HFFc6 (cell line): Measurements from ENCODE around the gene PRDM7. TPM values are rescaled to one million over a fixed set of nuclear protein-coding genes. Genes with fewer than 3 reads are reported as not detected.

Experiments
- DNase-seq: peaks from one replicate; pipeline ENCODE4 v3.0.0-alpha.2; 2018
- H3K27ac Mint-ChIP-seq: 2 replicates; pipeline ENCODE4 v1.8.0; 2020; ENCODE audit warnings: mild to moderate bottlenecking, mixed read lengths
- H3K27me3 Mint-ChIP-seq: 2 replicates; pipeline ENCODE4 v1.8.0; 2021; ENCODE audit warnings: mild to moderate bottlenecking, moderate library complexity, mixed read lengths; ENCODE audit not compliant: insufficient read depth
- H3K36me3 Mint-ChIP-seq: 2 replicates; pipeline ENCODE4 v1.8.0; 2021; ENCODE audit warnings: low read depth, mixed read lengths
- H3K4me1 Mint-ChIP-seq: 2 replicates; pipeline ENCODE4 v1.8.0; 2020; ENCODE audit warnings: low read depth, mixed read lengths
- H3K4me3 Mint-ChIP-seq: 2 replicates; pipeline ENCODE4 v1.8.0; 2020; ENCODE audit warnings: mild to moderate bottlenecking, moderate library complexity, mixed read lengths
- H3K9me3 Mint-ChIP-seq: 2 replicates; pipeline ENCODE4 v1.8.0; 2020; ENCODE audit warnings: mild to moderate bottlenecking, mixed read lengths
- total RNA-seq, 6 experiments: library from RNA; stranded (reverse); fragmentation: NEBNext Ultra II Directional; extraction: Animal tissue kit (Norgen Biotek cat#: 25700); gene quantifications; 2 replicates in 1 of 6; 3 replicates in 5 of 6; pipeline ENCODE4 v1.2.3, GENCODE V29; 2021
- TF ChIP-seq, protein P1 (sequence below): fragments of 200-600 bp; sonication (generic); IDR thresholded peaks from 2 replicates; pipeline ENCODE4 v1.5.0; 2021; ENCODE audit warnings: antibody characterized with exemption, mild to moderate bottlenecking

The PRDM7 gene
- total RNA-seq, 6 experiments from 2014 or later, result not detected

DNA sequence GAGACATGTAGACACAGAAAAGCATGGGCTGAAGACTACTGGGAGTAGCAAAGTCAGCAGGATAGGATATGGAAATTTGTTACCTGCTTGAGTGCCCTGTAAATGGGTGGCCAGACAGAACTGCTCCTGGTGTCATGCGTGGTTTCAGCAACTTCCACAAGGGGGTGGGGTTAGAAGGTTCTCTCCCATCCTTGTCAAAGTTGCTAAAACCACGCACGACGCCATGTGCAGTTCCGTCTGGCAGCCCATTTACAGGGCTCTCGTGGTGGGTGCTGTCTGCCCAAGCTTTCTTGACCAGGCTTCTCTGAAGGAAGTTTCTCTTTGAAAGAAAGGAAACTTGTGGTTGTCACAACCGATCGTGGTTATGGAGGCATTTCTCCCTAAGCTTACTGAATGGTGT lies 51.0 kb downstream of the PRDM7 start:
- no peak for DNase-seq
- TF ChIP-seq, protein P1, sequence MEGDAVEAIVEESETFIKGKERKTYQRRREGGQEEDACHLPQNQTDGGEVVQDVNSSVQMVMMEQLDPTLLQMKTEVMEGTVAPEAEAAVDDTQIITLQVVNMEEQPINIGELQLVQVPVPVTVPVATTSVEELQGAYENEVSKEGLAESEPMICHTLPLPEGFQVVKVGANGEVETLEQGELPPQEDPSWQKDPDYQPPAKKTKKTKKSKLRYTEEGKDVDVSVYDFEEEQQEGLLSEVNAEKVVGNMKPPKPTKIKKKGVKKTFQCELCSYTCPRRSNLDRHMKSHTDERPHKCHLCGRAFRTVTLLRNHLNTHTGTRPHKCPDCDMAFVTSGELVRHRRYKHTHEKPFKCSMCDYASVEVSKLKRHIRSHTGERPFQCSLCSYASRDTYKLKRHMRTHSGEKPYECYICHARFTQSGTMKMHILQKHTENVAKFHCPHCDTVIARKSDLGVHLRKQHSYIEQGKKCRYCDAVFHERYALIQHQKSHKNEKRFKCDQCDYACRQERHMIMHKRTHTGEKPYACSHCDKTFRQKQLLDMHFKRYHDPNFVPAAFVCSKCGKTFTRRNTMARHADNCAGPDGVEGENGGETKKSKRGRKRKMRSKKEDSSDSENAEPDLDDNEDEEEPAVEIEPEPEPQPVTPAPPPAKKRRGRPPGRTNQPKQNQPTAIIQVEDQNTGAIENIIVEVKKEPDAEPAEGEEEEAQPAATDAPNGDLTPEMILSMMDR, result peak; percentile 37
- H3K27ac Mint-ChIP-seq, result no peak overlapping the region
- no peak overlapping the region for H3K4me3 Mint-ChIP-seq
- H3K27me3 Mint-ChIP-seq, result peaks cover 2% of the 10 kb centered on the region; the same call in 1 of the 2 replicates
- H3K9me3 Mint-ChIP-seq, result peaks cover 2% of the 10 kb centered on the region; the same call in 1 of the 2 replicates
- H3K4me1 Mint-ChIP-seq, result peaks cover 19% of the 10 kb centered on the region
- peaks cover 11% of the 10 kb centered on the region for H3K36me3 Mint-ChIP-seq

DNA sequence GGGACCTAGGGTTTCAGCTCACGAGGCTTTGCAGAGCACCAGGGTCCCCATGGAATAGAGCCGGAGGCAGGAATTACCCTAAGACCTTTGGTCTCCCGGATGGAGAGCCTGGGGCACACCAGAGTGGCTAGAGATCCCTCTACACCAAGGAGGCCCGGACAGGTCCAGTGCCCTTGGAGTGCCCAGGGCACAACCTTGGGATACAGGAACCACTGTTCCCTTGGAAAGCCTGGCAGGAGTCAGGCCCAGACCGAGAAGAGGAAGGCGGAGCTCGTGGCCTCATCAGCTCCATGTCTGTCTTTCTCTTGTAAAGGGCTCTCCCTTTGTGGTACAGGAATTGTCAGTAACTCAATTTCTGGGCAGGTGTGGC lies 54.1 kb downstream of the PRDM7 start:
- Mint-ChIP-seq H3K4me3 (peak overlapping the region; percentile 87), H3K4me1 (peaks cover 35% of the 10 kb centered on the region), H3K27ac (peak overlapping the region; percentile 87), H3K27me3 (no peaks in the 10 kb centered on the region; the same call in 1 of the 2 replicates), H3K9me3 (no peaks in the 10 kb centered on the region), H3K36me3 (peaks cover 6% of the 10 kb centered on the region)
- DNase-seq, result no peak
- TF ChIP-seq, protein P1, result no peak

DNA sequence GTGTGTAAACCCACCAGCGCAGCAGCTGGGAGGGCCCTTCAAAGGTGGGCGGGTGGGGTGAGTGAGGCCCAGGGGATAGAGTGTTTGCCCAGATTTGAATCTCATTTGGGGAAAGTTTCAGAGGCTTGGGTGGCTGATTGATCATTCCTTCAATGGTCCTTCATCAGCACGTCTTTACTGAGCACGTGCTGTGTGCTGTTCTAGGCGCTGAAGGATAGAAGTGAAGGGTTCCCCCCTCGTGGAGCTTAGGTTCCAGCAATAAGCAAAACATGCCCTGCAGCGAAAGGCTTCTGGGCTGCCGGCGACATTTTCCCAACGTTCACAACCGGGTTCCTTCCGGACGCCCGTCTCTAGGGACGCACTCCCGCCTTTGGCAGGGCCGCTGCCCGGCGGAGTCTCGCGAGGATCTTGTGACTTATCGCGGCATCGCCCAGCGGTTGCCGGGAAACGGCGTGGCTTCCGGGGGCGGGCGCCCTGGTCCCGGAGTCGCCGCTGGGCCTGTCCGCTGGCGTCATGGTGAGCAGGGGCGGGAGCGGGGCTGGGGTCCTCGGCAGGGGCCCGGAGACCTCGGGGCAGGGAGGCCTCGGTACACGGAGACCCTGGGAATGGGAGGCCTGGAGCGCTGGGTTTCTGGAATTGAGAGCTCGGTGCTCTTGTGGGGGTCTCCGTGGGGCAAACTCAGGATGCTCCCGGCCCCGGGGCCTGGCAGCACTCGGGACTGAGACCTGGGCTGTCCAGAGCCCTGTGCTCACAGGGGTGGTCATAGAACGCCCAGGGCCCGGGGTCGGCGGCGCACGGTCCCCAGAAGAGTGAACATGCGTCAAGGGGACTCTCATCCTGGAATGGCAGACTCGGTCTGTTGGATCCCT lies 54.7 kb downstream of the PRDM7 start:
- peak overlapping the region; percentile 87 for H3K4me3 Mint-ChIP-seq
- H3K36me3 Mint-ChIP-seq, result peaks cover 6% of the 10 kb centered on the region
- no peaks in the 10 kb centered on the region; the same call in 1 of the 2 replicates for H3K27me3 Mint-ChIP-seq
- TF ChIP-seq, protein P1, result no peak
- H3K27ac Mint-ChIP-seq, result peak overlapping the region; percentile 87
- peak; percentile 81 for DNase-seq
- H3K9me3 Mint-ChIP-seq, result no peaks in the 10 kb centered on the region
- H3K4me1 Mint-ChIP-seq, result peaks cover 35% of the 10 kb centered on the region

DNA sequence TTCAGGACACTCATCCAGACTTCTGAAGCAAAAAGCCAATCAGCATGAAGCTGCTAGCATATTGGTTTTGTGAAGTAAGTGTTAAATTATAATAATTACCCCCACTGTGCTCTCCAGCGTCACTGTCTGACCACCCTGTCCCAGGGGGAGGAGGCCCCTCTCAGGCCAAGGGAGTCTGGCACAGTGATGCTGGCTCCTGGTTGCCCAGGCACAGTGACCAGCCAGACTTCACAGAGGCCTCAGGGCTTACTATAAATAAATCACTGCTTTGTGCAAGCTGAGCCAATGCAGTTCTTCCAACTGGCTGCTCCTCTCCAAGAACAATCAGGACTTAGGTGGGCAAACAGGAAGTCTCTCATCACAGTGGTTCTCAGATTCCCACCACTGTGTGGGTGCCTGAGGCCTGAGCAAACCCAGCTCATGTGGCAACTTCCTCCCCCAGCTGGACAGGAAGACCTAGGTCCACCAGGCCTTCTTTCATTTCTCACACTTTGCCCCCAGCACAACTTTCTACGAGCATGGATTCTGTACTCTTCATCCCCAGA lies 56.2 kb downstream of the PRDM7 start:
- TF ChIP-seq, protein P1, result no peak
- Mint-ChIP-seq H3K9me3 (no peaks in the 10 kb centered on the region), H3K4me1 (peaks cover 35% of the 10 kb centered on the region), H3K27me3 (peaks cover 2% of the 10 kb centered on the region; the same call in 1 of the 2 replicates), H3K36me3 (peaks cover 6% of the 10 kb centered on the region), H3K27ac (peak overlapping the region; percentile 87), H3K4me3 (peak overlapping the region; percentile 84)
- DNase-seq, result peak; percentile 52

DNA sequence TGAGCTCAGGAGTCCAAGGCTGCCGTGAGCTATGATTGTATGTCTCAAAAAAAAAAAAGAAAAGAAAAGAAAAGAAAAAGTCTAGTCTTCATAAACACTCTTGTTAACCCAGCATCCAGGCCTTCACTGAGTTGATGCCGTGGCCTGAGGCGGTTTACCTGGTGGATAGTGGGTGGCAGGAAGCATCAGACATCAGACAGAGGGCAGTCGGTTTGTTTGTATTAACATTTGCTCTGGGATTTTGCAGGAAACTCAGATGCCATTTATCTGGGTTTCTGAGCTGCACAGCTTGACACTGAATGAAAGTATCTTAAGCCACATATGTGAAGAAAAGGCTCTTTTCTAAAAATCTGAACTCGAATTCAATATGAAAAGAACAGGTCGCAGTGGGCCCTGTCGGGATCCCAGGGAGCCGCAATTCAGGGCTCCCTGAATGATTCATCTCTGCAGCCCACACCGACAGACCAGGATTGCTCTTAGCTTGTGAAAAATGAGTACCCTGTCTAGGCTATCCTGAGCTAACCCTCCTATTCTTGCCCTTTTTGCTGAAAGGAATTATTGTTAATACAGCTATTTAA lies 56.8 kb downstream of the PRDM7 start:
- TF ChIP-seq, protein P1, result no peak
- Mint-ChIP-seq H3K9me3 (no peaks in the 10 kb centered on the region), H3K4me3 (peak overlapping the region; percentile 84), H3K27me3 (peaks cover 2% of the 10 kb centered on the region; the same call in 1 of the 2 replicates), H3K27ac (peak overlapping the region; percentile 87), H3K4me1 (peaks cover 35% of the 10 kb centered on the region), H3K36me3 (peaks cover 6% of the 10 kb centered on the region)
- DNase-seq, result no peak
